CD4-positive, alpha-beta T cell (primary cell): ENCODE data around the gene WDTC1. TPM values are rescaled to one million over a fixed set of nuclear protein-coding genes. Genes with fewer than 3 reads are reported as not detected.

Experiments
- ATAC-seq: fragments of 200-7000 bp; cut with Tn5 transposase; one replicate; pipeline ENCODE4 v1.10.0; 2022; ENCODE audit warnings: mild to moderate bottlenecking; ENCODE audit not compliant: poor library complexity
- CTCF ChIA-PET: fragments of 350-600 bp; sonication (Branson Sonifier 250); formaldehyde crosslinking; loops from one replicate; lab custom pipeline; 2021; ENCODE audit warnings: antibody characterized with exemption, inconsistent platforms; lab: Charles Lee
- POLR2A ChIA-PET: fragments of 350-600 bp; sonication (Branson Sonifier 250); formaldehyde crosslinking; loops from one replicate; lab custom pipeline; 2021; ENCODE audit warnings: antibody characterized with exemption, inconsistent platforms; lab: Charles Lee
- DNase-seq, 14 experiments: peaks; one replicate each; pipeline ENCODE4 v3.0.0-alpha.2; 2013 to 2020; ENCODE audit warnings: mixed read lengths in 2 of 14
- H3K27ac ChIP-seq, 2 donors: one replicate each; pipeline versions ENCODE4 v1.5.1 to v1.7.0; 2013; ENCODE audit warnings: low read length in 2 of 2, low read depth in 1 of 2, mild to moderate bottlenecking in 1 of 2
- H3K27me3 ChIP-seq, 2 experiments: 1 replicate in 1 of 2; 2 replicates in 1 of 2; pipeline versions ENCODE4 v1.6.1 to v1.7.0; 2013; ENCODE audit warnings: low read length in 2 of 2, control low read depth in 1 of 2, mild to moderate bottlenecking in 1 of 2, moderate library complexity in 1 of 2; ENCODE audit not compliant: insufficient read depth in 2 of 2, control insufficient read depth in 1 of 2
- H3K36me3 ChIP-seq: one replicate; pipeline ENCODE4 v1.6.1; 2013; ENCODE audit warnings: low read length, control low read depth; ENCODE audit not compliant: insufficient read depth
- H3K4me1 ChIP-seq: one replicate; pipeline ENCODE4 v1.6.1; 2013; ENCODE audit warnings: low read length, control low read depth; ENCODE audit not compliant: insufficient read depth
- H3K4me3 ChIP-seq: one replicate; pipeline ENCODE4 v1.5.1; 2013; ENCODE audit warnings: mild to moderate bottlenecking, low read length, moderate library complexity
- H3K9me3 ChIP-seq, 2 experiments: 1 replicate in 1 of 2; 2 replicates in 1 of 2; pipeline versions ENCODE4 v1.6.1 to v1.7.0; 2013; ENCODE audit warnings: low read length in 2 of 2, mild to moderate bottlenecking in 2 of 2, control low read depth in 1 of 2, moderate library complexity in 1 of 2; ENCODE audit not compliant: control insufficient read depth in 1 of 2, insufficient read depth in 1 of 2
- H3K27ac Mint-ChIP-seq: one replicate; pipeline ENCODE4 v1.8.0; 2020; ENCODE audit warnings: mixed read lengths
- H3K27me3 Mint-ChIP-seq: one replicate; pipeline ENCODE4 v1.8.0; 2021; ENCODE audit warnings: mixed read lengths
- H3K36me3 Mint-ChIP-seq: one replicate; pipeline ENCODE4 v1.8.0; 2021; ENCODE audit warnings: low read depth, mixed read lengths
- H3K4me1 Mint-ChIP-seq: one replicate; pipeline ENCODE4 v1.8.0; 2021; ENCODE audit warnings: low read depth, mixed read lengths
- H3K4me3 Mint-ChIP-seq: one replicate; pipeline ENCODE4 v1.8.0; 2020; ENCODE audit warnings: mild to moderate bottlenecking, mixed read lengths
- H3K9me3 Mint-ChIP-seq: one replicate; pipeline ENCODE4 v1.8.0; 2020; ENCODE audit warnings: mixed read lengths
- CTCF ChIP-seq: fragments of 200-600 bp; IDR thresholded peaks from one replicate; pipeline ENCODE4 v1.8.0; 2022; ENCODE audit warnings: antibody characterized with exemption, mild to moderate bottlenecking
- intact Hi-C, 2 experiments: fragments of 100-400 bp; cut with DNase I in 1 of 2; cut with micrococcal nuclease in 1 of 2; formaldehyde crosslinking; loops; one replicate each; pipeline versions ENCODE4 v1.15.1 to v1.9.0; 2023 to 2025; cut with DNase I, micrococcal nuclease
- total RNA-seq, 174 experiments: library from RNA in 2 of 174; stranded (reverse) in 2 of 174; gene quantifications; one replicate each; pipeline ENCODE4 v1.2.3 and lab custom pipeline; 2021 to 2026

The WDTC1 gene
- total RNA-seq, 2 experiments from 2014 or later: 17.7 to 18.6 TPM

- Mint-ChIP-seq H3K4me1 (peaks cover 47% of the 10 kb centered on the region), H3K4me3 (peak overlapping the region; percentile 65), H3K27me3 (no peaks in the 10 kb centered on the region), H3K9me3 (no peaks in the 10 kb centered on the region), H3K36me3 (peaks cover 9% of the 10 kb centered on the region), H3K27ac (peak overlapping the region; percentile 75)
- TF ChIP-seq CTCF: no peak
- Histone ChIP-seq H3K27me3 (no peaks in the 10 kb centered on the region), H3K36me3 (peaks cover 11% of the 10 kb centered on the region), H3K27ac (peak overlapping the region in 1 of 2 donors; percentile 22), H3K4me3 (peak overlapping the region; percentile 57), H3K4me1 (peaks cover 61% of the 10 kb centered on the region), H3K9me3 (no peaks in the 10 kb centered on the region)
- intact Hi-C loops: loop anchor here in 1 of 2 experiments (2.0 kb wide), 1 partner anchor 13 kb away; the partner anchor contains the start of gene SYTL1
- ATAC-seq (no peak), DNase-seq (no peak)
- POLR2A ChIA-PET: interaction anchor here (0.6 to 5.0 kb wide), 5 partner anchors 10 to 733 kb away, joined by 3 to 56 read pairs (median 13); partner anchors contain the start of genes MAP3K6 and SYTL1
- CTCF ChIA-PET: interaction anchor here (2.1 to 3.4 kb wide), 4 partner anchors 10 to 39 kb away, joined by 12 to 33 read pairs (median 24); partner anchors contain the start of genes MAP3K6 and SYTL1
These were observed 121.8 kb downstream of the WDTC1 start for GRCh38 chr1:27356277-27356618.

GRCh38 chr1:27356619-27357280 is 122.3 kb downstream of the WDTC1 start:
- H3K4me1 Mint-ChIP-seq: peaks cover 47% of the 10 kb centered on the region
- ChIA-PET POLR2A (interaction anchor here (0.6 to 5.0 kb wide), 12 partner anchors 8 to 1290 kb away, joined by 3 to 56 read pairs (median 4); partner anchors contain the start of genes AHDC1, MAP3K6, SYTL1 and TMEM222), CTCF (interaction anchor here (0.5 to 3.4 kb wide), 17 partner anchors 8 to 895 kb away, joined by 3 to 33 read pairs (median 5); partner anchors contain the start of genes CD164L2, MAP3K6, SLC9A1 and SYTL1)
- peak overlapping the region; percentile 75 for H3K27ac Mint-ChIP-seq
- ATAC-seq (no peak), DNase-seq (peak in 8 of 14 experiments; percentile 10 to 77 (median 56))
- H3K4me1 ChIP-seq: peaks cover 61% of the 10 kb centered on the region
- H3K9me3 ChIP-seq: no peaks in the 10 kb centered on the region
- no peak for TF ChIP-seq CTCF
- H3K27ac ChIP-seq: peak overlapping the region; percentile 22 to 31
- H3K4me3 ChIP-seq: peak overlapping the region; percentile 57
- no peaks in the 10 kb centered on the region for H3K27me3 Mint-ChIP-seq
- no peaks in the 10 kb centered on the region for H3K27me3 ChIP-seq
- H3K4me3 Mint-ChIP-seq: peak overlapping the region; percentile 83
- H3K36me3 Mint-ChIP-seq: peaks cover 5% of the 10 kb centered on the region
- no peaks in the 10 kb centered on the region for H3K9me3 Mint-ChIP-seq
- peaks cover 6% of the 10 kb centered on the region for H3K36me3 ChIP-seq
- intact Hi-C loops: loop anchor here (1.0 to 2.0 kb wide), 4 partner anchors 14 to 39 kb away; partner anchors contain the start of genes GPR3 (in 1 of the 2) and SYTL1 (in 1 of the 2)

- Histone ChIP-seq H3K9me3 (no peaks in the 10 kb centered on the region), H3K4me3 (peak overlapping the region; percentile 57), H3K27ac (peak overlapping the region in 1 of 2 donors; percentile 31), H3K27me3 (no peaks in the 10 kb centered on the region), H3K4me1 (peaks cover 61% of the 10 kb centered on the region), H3K36me3 (peaks cover 4% of the 10 kb centered on the region)
- CTCF ChIA-PET: interaction anchor here (0.5 to 3.4 kb wide), 21 partner anchors 9 to 895 kb away, joined by 3 to 33 read pairs (median 5); partner anchors contain the start of genes CD164L2, MAP3K6, SLC9A1 and SYTL1
- Mint-ChIP-seq H3K27ac (peak overlapping the region; percentile 75), H3K9me3 (no peaks in the 10 kb centered on the region), H3K36me3 (no peaks in the 10 kb centered on the region), H3K4me1 (peaks cover 47% of the 10 kb centered on the region), H3K27me3 (no peaks in the 10 kb centered on the region), H3K4me3 (peak overlapping the region; percentile 83)
- peak; percentile 70 to 92 (median 80) for DNase-seq
- peak; percentile 98 for TF ChIP-seq CTCF
- intact Hi-C loops: loop anchor here (1.0 to 2.0 kb wide), 4 partner anchors 15 to 38 kb away; partner anchors contain the start of genes GPR3 (in 1 of the 2) and SYTL1 (in 1 of the 2)
- peak; percentile 87 for ATAC-seq
- POLR2A ChIA-PET: interaction anchor here (0.6 to 5.0 kb wide), 13 partner anchors 8 to 1289 kb away, joined by 3 to 56 read pairs (median 4); partner anchors contain the start of genes AHDC1, MAP3K6, SYTL1 and TMEM222
These were observed 123.0 kb downstream of the WDTC1 start for GRCh38 chr1:27357281-27358037.
